GM19238 (cell line): ENCODE measurements around the gene MYCBP.

Experiments
- DNase-seq: peaks from one replicate; pipeline ENCODE4 v3.0.0; 2011; ENCODE audit warnings: low spot score; ENCODE audit not compliant: insufficient read length

MYCBP gene

DNA sequence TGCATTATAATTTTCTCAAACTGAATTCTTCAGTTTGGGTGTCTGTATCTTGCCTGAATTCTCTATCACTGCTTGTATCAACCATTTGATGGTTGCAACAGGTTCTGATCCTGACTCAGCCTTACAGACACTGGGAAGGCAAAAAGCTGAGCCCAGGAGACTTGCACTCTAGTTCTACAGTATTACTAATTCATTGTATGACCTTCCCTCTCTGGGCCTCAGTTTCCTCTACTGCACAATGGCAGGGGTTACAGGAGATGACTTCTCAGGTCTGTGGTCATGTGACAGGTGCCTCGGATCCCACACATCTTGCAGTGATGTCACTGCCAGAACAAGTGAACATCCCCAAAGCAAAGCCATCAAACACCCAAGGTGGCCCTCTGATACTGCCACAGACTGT, 52.3 kb downstream of the MYCBP start:
- DNase-seq, result no peak

DNA sequence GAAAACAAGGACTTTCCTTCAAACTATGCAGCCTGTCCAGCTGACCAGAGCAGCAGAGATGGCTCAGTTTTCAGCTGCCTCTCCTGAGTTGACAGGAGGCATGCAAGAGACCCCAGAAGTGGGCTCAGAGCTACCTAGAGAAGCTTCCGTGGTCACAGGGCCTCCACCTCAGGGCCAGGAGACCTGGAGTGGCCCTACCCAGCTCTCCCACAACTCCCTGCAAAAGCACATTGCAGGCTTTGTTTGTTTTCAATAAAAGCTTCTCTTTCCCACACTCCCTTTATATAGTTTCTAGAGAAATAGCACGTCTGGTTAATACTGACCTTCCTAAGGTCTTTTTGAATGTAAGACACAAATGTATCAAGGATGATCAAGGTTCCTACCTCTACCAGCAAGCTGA, 53.6 kb downstream of the MYCBP start:
- DNase-seq, result no peak

DNA sequence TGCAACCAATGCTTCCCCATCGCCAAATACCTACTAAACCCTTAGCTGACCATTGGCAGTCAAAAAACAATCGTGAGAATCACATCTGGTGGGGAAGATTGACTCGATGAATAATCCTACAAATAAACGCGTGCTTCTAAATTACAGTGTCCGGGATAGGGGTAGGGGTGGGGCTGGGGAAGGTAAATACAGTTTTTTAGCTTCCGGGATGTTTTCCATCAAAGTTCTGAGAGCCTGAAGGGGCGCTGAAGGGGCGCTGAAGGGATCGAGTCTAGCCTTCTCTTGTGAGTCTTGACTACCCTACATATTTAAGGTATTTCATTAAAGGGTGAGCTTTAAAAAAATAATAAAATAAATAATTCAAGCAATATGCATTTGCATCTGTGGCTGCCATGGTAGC, 54.1 kb downstream of the MYCBP start:
- no peak for DNase-seq

DNA sequence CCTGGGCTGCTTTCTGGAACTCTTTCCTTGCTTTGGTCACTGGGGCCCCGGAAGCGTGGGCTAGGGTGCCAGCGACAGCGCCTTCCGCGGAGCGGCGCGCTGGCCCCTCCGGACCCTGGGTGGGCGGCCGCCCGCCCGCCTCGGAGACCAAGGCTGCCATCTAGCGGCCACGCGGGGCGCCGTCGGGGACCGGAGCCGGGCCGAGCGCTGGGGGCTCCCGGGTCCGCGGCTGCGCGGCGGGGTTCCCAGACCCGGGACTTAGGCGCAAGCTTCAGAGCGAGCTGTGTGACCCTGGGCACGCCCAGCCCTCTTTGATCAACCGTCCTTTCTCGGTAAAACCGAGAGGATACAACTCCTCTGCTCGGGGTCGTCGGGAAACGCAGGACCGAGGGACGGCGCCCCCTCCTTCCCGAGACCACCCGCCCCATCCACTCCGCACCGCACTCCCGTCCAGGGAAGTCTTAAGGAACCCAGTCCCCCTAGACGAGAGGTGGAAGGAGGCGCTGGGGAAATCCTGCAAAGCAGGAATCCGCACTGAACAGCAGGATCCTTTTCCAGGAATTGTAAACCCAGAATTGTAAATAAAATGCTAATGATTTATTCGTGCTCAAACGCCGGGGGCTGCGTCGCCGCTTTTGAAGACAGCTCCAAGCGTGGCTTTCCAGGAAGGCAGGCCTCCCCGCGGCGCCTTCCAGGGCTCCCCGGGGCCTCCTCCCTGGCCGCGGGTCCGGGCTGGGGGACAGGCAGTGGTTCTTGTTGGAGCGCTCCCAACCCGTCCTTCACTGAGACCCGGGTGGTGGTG, 54.8 kb downstream of the MYCBP start:
- DNase-seq, result peak; percentile 45

DNA sequence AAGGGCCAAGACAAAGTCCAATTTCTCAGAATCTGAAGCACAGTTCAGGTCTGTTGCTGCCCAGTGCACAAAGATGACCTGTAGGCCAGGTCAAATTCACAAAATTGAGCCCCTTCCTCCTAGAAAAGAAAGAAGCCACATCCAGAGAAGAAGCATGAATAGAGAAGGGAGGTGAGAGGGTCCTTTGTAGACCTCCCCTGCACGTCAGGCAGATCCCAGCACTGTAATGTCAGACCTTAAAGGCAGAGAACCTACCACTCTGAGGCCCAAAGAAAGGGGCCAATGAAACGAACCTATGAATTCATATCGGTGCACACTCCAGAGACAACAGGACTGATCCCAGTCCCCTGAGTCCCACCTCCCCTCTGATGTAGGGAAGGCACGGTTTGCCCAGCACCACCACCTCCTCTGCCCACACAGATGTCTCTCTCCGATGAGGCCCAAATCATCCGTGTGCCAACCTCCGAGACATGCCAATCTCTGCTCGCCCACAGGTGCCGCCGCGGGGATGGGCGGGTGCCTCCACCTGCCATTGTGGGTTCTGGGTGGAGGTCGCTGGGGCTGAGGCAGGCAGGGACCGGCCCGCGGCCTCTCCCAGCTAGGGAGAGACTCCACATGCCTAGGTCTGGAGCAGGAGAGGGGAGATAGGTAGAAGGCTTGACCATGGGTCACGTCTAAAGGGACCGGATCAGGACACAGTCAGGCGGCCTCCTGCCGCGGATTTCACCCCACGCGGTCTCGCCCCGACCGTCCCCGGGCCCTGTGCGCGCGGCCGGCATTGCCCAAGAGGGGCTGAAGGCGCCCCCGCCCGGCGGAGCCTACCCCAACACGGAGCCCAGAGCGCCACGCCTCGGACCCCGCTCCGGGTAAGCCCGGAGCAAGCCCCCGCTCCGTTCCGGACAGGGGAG, 55.6 kb downstream of the MYCBP start:
- DNase-seq, result no peak

DNA sequence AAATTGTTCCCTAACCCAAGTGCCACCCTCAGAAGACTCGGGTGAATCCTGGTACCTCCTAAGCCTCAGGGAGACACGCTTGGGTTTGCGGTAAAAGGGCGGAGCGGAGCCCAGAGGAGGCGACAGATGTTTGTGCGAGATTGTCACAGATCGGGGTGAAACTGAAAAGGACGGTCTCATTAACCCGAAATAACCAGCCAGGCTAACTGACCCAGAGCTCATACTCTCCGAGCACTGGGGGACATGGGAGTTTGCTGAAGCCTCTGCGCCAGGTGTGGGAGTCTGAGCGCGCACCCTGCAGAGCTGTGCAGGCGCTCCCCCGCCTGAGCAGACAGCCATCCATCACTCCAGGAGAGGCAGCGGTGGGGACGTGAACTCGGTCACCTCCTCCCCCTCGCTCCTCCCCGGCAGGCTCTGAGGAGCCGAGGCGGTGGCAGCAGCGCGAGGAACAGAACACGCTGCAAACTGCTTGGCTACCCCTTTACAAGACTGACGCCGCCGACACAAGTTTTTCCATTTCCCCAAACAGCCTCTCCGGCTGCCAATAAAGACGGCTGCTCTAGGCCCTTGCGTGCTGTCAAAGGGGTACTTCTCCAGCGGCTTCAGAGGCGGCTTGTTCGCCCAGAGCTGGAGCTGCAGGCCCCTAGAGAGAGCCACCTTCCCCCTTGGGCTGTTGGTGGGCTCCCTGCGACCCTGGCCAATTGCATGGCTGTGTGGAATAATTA, 57.1 kb downstream of the MYCBP start:
- DNase-seq, result peak; percentile 61

DNA sequence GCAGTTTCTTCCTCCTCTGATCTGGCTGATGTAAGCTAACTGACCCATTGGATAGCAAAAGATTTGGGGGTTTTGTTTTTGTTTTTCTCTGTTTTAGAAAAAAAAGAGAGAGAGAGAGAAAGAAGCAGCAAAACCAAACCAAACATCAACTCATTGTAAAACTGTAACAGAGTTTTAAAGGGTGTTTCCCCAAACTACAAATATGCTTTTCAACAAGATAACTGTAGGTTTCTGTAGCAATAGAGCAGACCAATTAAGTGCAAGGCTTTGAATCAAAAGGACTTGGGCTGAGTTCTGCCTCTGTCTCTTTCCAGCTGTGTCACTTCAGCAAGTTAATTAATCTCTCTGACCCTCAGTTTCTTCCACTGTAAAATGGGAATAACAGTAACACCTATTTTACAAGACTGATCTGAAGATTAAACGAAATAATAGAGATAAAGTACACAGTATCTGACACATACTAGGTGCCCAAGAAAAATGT, 58.1 kb downstream of the MYCBP start:
- DNase-seq, result no peak

DNA sequence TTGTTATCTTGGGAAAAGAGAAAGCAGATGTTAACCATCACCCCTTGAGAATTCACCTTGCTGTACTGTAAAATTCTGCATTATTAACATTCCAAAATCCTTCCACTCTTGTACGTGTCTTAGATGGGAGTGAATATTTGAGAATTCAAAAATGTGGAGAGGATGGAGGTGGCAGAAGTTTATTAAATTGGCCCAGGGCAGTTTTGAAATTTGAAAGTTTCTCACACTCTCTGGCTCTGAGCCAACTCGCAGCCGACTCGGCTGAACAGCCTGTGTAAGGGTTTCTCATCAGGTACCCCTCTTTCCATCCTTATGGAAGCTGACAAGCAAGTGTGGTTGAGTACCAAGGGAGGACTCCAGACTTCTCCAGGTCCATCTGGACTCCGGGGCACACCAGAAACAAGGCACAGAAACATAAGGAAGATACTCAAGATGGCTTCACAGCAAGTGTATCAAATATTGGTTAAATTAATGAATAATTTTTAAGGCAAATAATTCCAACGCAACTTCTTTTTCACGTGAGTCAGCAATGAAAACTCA, 58.6 kb downstream of the MYCBP start:
- DNase-seq, result no peak

DNA sequence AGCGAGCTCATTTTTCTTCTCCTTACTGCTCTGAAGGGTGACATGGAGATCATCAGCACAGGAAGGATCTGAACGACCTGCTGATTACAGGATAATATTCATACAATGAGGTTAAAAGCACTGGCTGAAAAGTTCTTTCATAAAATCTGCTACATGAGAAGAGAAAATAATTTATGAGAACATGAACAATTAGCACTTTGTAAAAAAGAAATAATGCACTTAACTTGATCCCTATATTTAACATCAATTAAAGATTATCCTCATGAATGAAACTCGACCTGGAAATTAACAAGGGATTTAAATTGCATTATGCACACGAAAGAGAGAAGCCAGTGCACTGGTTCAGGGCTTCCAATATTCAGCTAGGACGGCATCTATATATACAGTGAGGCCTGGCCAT, 60.2 kb downstream of the MYCBP start:
- no peak for DNase-seq
